ENCODE measurements around the gene CEBPA. TPM values are rescaled to one million over a fixed set of nuclear protein-coding genes. Genes with fewer than 3 reads are reported as not detected.

CEBPA gene
- total and polyA plus RNA-seq, 2 donors (not counting 1 experiment from before 2014, with no cell fraction given): 0.17 TPM; not detected in 1

- H3K4me2 ChIP-seq (ENCODE audit: extremely low read depth, insufficient read depth, low read length): no peak overlapping the region
- H4K20me1 ChIP-seq (ENCODE audit: control insufficient read depth, extremely low read depth, insufficient read depth, low read length): no peaks in the 10 kb centered on the region
- no peaks in the 10 kb centered on the region for H3K9me3 ChIP-seq (ENCODE audit: control insufficient read depth, insufficient read depth, low read depth, low read length)
- no peak overlapping the region for H2AFZ ChIP-seq (ENCODE audit: low read length)
- H3K4me1 ChIP-seq (ENCODE audit: control insufficient read depth, extremely low read depth, insufficient read depth, low read length): peaks cover 1% of the 10 kb centered on the region
- no peaks in the 10 kb centered on the region for H3K79me2 ChIP-seq (ENCODE audit: control insufficient read depth, insufficient read depth, low read length)
- no peak overlapping the region for H3K27ac ChIP-seq (ENCODE audit: insufficient read depth, low read length)
- no peaks in the 10 kb centered on the region for H3K36me3 ChIP-seq (ENCODE audit: control insufficient read depth, insufficient read depth, low read length)
- no peak overlapping the region for H3K9ac ChIP-seq (ENCODE audit: insufficient read depth, low read length)
- TF ChIP-seq CTCF (conservative IDR thresholded peaks at IDR 0.05 in 1 of 2, IDR thresholded peaks at IDR 0.05 in 1 of 2; ENCODE audit: low read depth in 1 of 2, low read length in 2 of 2): no peak
- TF ChIP-seq EZH2 (IDR thresholded peaks at IDR 0.05; ENCODE audit: low read length, missing control alignments): no peak
- no peak for DNase-seq (ENCODE audit: low read depth in 2 of 2)
- no peak overlapping the region for H3K4me3 ChIP-seq (replicated peaks in 1 of 4; ENCODE audit: control extremely low read depth in 1 of 4, insufficient read depth in 1 of 4, low read depth in 3 of 4, low read length in 4 of 4)
- H3K27me3 ChIP-seq (ENCODE audit: control insufficient read depth, insufficient read depth, low read length): peaks cover 5% of the 10 kb centered on the region
Observed at GRCh38 chr19:33287927-33288326, 14.4 kb downstream of the CEBPA start.

- DNase-seq (ENCODE audit: low read depth in 2 of 2): no peak
- no peak for TF ChIP-seq EZH2 (IDR thresholded peaks at IDR 0.05; ENCODE audit: low read length, missing control alignments)
- no peak for TF ChIP-seq CTCF (conservative IDR thresholded peaks at IDR 0.05 in 1 of 2, IDR thresholded peaks at IDR 0.05 in 1 of 2; ENCODE audit: low read depth in 1 of 2, low read length in 2 of 2)
- H3K79me2 ChIP-seq (ENCODE audit: control insufficient read depth, insufficient read depth, low read length): no peaks in the 10 kb centered on the region
Observed at GRCh38 chr19:33287438-33287837, 14.9 kb downstream of the CEBPA start.

GRCh38 chr19:33286899-33287298 lies 15.4 kb downstream of the CEBPA start:
- no peak overlapping the region for H3K4me3 ChIP-seq (replicated peaks in 1 of 4; ENCODE audit: control extremely low read depth in 1 of 4, insufficient read depth in 1 of 4, low read depth in 3 of 4, low read length in 4 of 4)
- peaks cover 5% of the 10 kb centered on the region for H3K27me3 ChIP-seq (ENCODE audit: control insufficient read depth, insufficient read depth, low read length)
- no peak for TF ChIP-seq EZH2 (IDR thresholded peaks at IDR 0.05; ENCODE audit: low read length, missing control alignments)
- no peak for TF ChIP-seq CTCF (conservative IDR thresholded peaks at IDR 0.05 in 1 of 2, IDR thresholded peaks at IDR 0.05 in 1 of 2; ENCODE audit: low read depth in 1 of 2, low read length in 2 of 2)
- H3K9ac ChIP-seq (ENCODE audit: insufficient read depth, low read length): no peak overlapping the region
- H3K4me1 ChIP-seq (ENCODE audit: control insufficient read depth, extremely low read depth, insufficient read depth, low read length): no peaks in the 10 kb centered on the region
- H3K79me2 ChIP-seq (ENCODE audit: control insufficient read depth, insufficient read depth, low read length): no peaks in the 10 kb centered on the region
- H4K20me1 ChIP-seq (ENCODE audit: control insufficient read depth, extremely low read depth, insufficient read depth, low read length): no peaks in the 10 kb centered on the region
- no peaks in the 10 kb centered on the region for H3K9me3 ChIP-seq (ENCODE audit: control insufficient read depth, insufficient read depth, low read depth, low read length)
- no peak overlapping the region for H3K27ac ChIP-seq (ENCODE audit: insufficient read depth, low read length)
- no peak overlapping the region for H2AFZ ChIP-seq (ENCODE audit: low read length)
- no peak overlapping the region for H3K4me2 ChIP-seq (ENCODE audit: extremely low read depth, insufficient read depth, low read length)
- DNase-seq (ENCODE audit: low read depth in 2 of 2): no peak
- no peaks in the 10 kb centered on the region for H3K36me3 ChIP-seq (ENCODE audit: control insufficient read depth, insufficient read depth, low read length)

More at GRCh38 chr19:33287438-33287837, 14.9 kb downstream of the CEBPA start:
- H3K4me2 ChIP-seq (ENCODE audit: extremely low read depth, insufficient read depth, low read length): no peak overlapping the region
- H4K20me1 ChIP-seq (ENCODE audit: control insufficient read depth, extremely low read depth, insufficient read depth, low read length): no peaks in the 10 kb centered on the region
- H3K27ac ChIP-seq (ENCODE audit: insufficient read depth, low read length): no peak overlapping the region
- no peaks in the 10 kb centered on the region for H3K9me3 ChIP-seq (ENCODE audit: control insufficient read depth, insufficient read depth, low read depth, low read length)
- H3K4me3 ChIP-seq (replicated peaks in 1 of 4; ENCODE audit: control extremely low read depth in 1 of 4, insufficient read depth in 1 of 4, low read depth in 3 of 4, low read length in 4 of 4): no peak overlapping the region
- H3K4me1 ChIP-seq (ENCODE audit: control insufficient read depth, extremely low read depth, insufficient read depth, low read length): no peaks in the 10 kb centered on the region
- no peak overlapping the region for H2AFZ ChIP-seq (ENCODE audit: low read length)
- no peaks in the 10 kb centered on the region for H3K36me3 ChIP-seq (ENCODE audit: control insufficient read depth, insufficient read depth, low read length)
- H3K27me3 ChIP-seq (ENCODE audit: control insufficient read depth, insufficient read depth, low read length): peaks cover 5% of the 10 kb centered on the region
- no peak overlapping the region for H3K9ac ChIP-seq (ENCODE audit: insufficient read depth, low read length)

Data from fibroblast of lung (primary cell).